B cell (primary cell): ENCODE results near the gene CDK4. TPM values are rescaled to one million over a fixed set of nuclear protein-coding genes. Genes with fewer than 3 reads are reported as not detected.

Experiments used
- ATAC-seq: fragments of 200-7000 bp; cut with Tn5 transposase; one replicate; pipeline ENCODE4 v1.10.0; 2021; ENCODE audit warnings: low read depth, mild to moderate bottlenecking, moderate number of reproducible peaks, moderate library complexity
- CTCF ChIA-PET: fragments of 350-600 bp; sonication (Branson Sonifier 250); formaldehyde crosslinking; loops from one replicate; lab custom pipeline; 2021; ENCODE audit warnings: antibody characterized with exemption, inconsistent platforms; lab: Charles Lee
- POLR2A ChIA-PET: fragments of 350-600 bp; sonication (Branson Sonifier 250); formaldehyde crosslinking; loops from one replicate; lab custom pipeline; 2021; ENCODE audit warnings: antibody characterized with exemption; lab: Charles Lee
- DNase-seq: peaks from one replicate; pipeline ENCODE4 v3.0.0; 2013
- H2AFZ ChIP-seq: 2 replicates; pipeline ENCODE4 v1.6.1; 2012; ENCODE audit warnings: mild to moderate bottlenecking, low read depth, low read length; ENCODE audit not compliant: insufficient read depth, poor library complexity, severe bottlenecking
- H3K27ac ChIP-seq, 2 donors: 1 replicate in 1 of 2; 2 replicates in 1 of 2; pipeline ENCODE4 v1.5.1; 2012 to 2013; ENCODE audit warnings: low read length in 2 of 2, mild to moderate bottlenecking in 2 of 2, moderate library complexity in 1 of 2
- H3K27me3 ChIP-seq, 4 experiments: fragments of 200-600 bp in 1 of 4; sonication (generic) in 1 of 4; replicated peaks in 1 of 4; 1 replicate in 2 of 4; 2 replicates in 2 of 4; pipeline versions ENCODE4 v1.6.1 to v1.7.0; 2013 to 2016; ENCODE audit warnings: low read length in 3 of 4, mild to moderate bottlenecking in 2 of 4, mixed read lengths in 1 of 4, moderate library complexity in 1 of 4; ENCODE audit not compliant: insufficient read depth in 4 of 4, control insufficient read depth in 3 of 4; ENCODE audit errors: control extremely low read depth in 1 of 4
- H3K36me3 ChIP-seq, 2 experiments: replicated peaks in 1 of 2; 1 replicate in 1 of 2; 2 replicates in 1 of 2; pipeline versions ENCODE4 v1.6.1 to v1.7.1; 2013; ENCODE audit warnings: low read length in 1 of 2; ENCODE audit not compliant: insufficient read depth in 2 of 2, control insufficient read depth in 1 of 2; ENCODE audit errors: control extremely low read depth in 1 of 2, extremely low read depth in 1 of 2
- H3K4me1 ChIP-seq, 2 donors: fragments of 200-600 bp in 1 of 2; sonication (generic) in 1 of 2; 1 replicate in 1 of 2; 2 replicates in 1 of 2; pipeline versions ENCODE4 v1.5.1 to v1.6.1; 2013 to 2017; ENCODE audit warnings: low read length in 2 of 2; ENCODE audit not compliant: control insufficient read depth in 2 of 2, insufficient read depth in 2 of 2
- H3K4me2 ChIP-seq: replicated peaks from 2 replicates; pipeline ENCODE3; 2012; ENCODE audit warnings: mild to moderate bottlenecking, low read depth, low read length; ENCODE audit not compliant: poor library complexity, severe bottlenecking
- H3K4me3 ChIP-seq, 5 experiments: fragments of 200-600 bp in 1 of 5; sonication (generic) in 1 of 5; 1 replicate in 3 of 5; 2 replicates in 2 of 5; pipeline versions ENCODE4 v1.5.1 to v1.7.0; 2011 to 2016; ENCODE audit warnings: low read length in 4 of 5, mild to moderate bottlenecking in 4 of 5, low read depth in 2 of 5, control low read depth in 1 of 5, moderate library complexity in 1 of 5; ENCODE audit not compliant: insufficient read depth in 1 of 5; ENCODE audit errors: control extremely low read depth in 1 of 5, extremely low read depth in 1 of 5
- H3K79me2 ChIP-seq: fragments of 200-600 bp; sonication (generic); one replicate; pipeline ENCODE4 v1.6.0; 2016; ENCODE audit warnings: low read length; ENCODE audit not compliant: control insufficient read depth, insufficient read depth
- H3K9ac ChIP-seq: fragments of 200-600 bp; sonication (generic); 2 replicates; pipeline ENCODE4 v1.6.1; 2017; ENCODE audit warnings: mild to moderate bottlenecking, low read length, moderate library complexity
- H3K9me3 ChIP-seq, 3 donors: one replicate each; pipeline versions ENCODE4 v1.6.1 to v1.7.1; 2013; ENCODE audit warnings: low read length in 2 of 3; ENCODE audit not compliant: control insufficient read depth in 2 of 3, insufficient read depth in 1 of 3; ENCODE audit errors: control extremely low read depth in 1 of 3
- H4K20me1 ChIP-seq: 2 replicates; pipeline ENCODE4 v1.6.0; 2012; ENCODE audit warnings: mild to moderate bottlenecking, low read length; ENCODE audit not compliant: insufficient read depth, control insufficient read depth, poor library complexity, severe bottlenecking
- H3K27ac Mint-ChIP-seq: one replicate; pipeline ENCODE4 v1.8.0; 2021; ENCODE audit warnings: mixed read lengths
- H3K27me3 Mint-ChIP-seq: one replicate; pipeline ENCODE4 v1.8.0; 2021; ENCODE audit warnings: mixed read lengths
- H3K4me1 Mint-ChIP-seq: one replicate; pipeline ENCODE4 v1.8.0; 2021; ENCODE audit warnings: mixed read lengths
- H3K4me3 Mint-ChIP-seq: one replicate; pipeline ENCODE4 v1.8.0; 2021; ENCODE audit warnings: mixed read lengths
- H3K9me3 Mint-ChIP-seq: one replicate; pipeline ENCODE4 v1.8.0; 2022; ENCODE audit warnings: mixed read lengths; ENCODE audit not compliant: insufficient read depth
- CTCF ChIP-seq: fragments of 200-600 bp; IDR thresholded peaks from one replicate; pipeline ENCODE4 v1.8.0; 2022; ENCODE audit warnings: antibody characterized with exemption, mild to moderate bottlenecking
- EZH2 ChIP-seq: IDR thresholded peaks from 2 replicates; pipeline ENCODE4 v1.6.1; 2012; ENCODE audit warnings: borderline replicate concordance, low read depth, mild to moderate bottlenecking, moderate library complexity, low read length; ENCODE audit not compliant: insufficient read depth, poor library complexity, severe bottlenecking
- WGBS: methylation state at CpG from one replicate; pipeline ENCODE4 v1.1.5; 2013; ENCODE audit warnings: missing lambda C conversion rate; ENCODE audit not compliant: insufficient coverage; 5-methylcytosine and 5-hydroxymethylcytosine counted together
- intact Hi-C: fragments of 100-400 bp; cut with micrococcal nuclease; formaldehyde crosslinking; loops from one replicate; pipeline ENCODE4 v1.10.0; 2022
- polyA plus RNA-seq: library from polyadenylated mRNA; depleted of rRNA; stranded (reverse); fragments of >200 nt; gene quantifications from 2 replicates; pipeline ENCODE4 v1.2.3, GENCODE V29; 2012
- total RNA-seq, 2 donors: library from RNA; stranded (reverse); fragments of 120-200 nt in 1 of 2; gene quantifications; 1 replicate in 1 of 2; 2 replicates in 1 of 2; pipeline versions ENCODE4 v1.2.3 to v1.2.4, GENCODE V29; 2013 to 2022

Gene CDK4
- total and polyA plus RNA-seq, 2 donors (not counting 1 experiment from before 2014, with no cell fraction given) = 34.8 to 44.6 TPM

GRCh38 chr12:57726151-57726883 is 25.8 kb downstream of the CDK4 start:
- H3K27ac Mint-ChIP-seq = peak overlapping the region; percentile 46
- intact Hi-C loops = no loop called here
- no peak for DNase-seq
- H3K27ac ChIP-seq = no peak overlapping the region
- no peak overlapping the region for H2AFZ ChIP-seq
- peak overlapping the region in 2 of 5 experiments; percentile 10 to 43 for H3K4me3 ChIP-seq
- H3K9me3 ChIP-seq = peaks cover 0 to 7% (median 0%) of the 10 kb centered on the region in 3 donors
- no peaks in the 10 kb centered on the region for H3K27me3 Mint-ChIP-seq
- peaks cover 7% of the 10 kb centered on the region for H4K20me1 ChIP-seq
- H3K36me3 ChIP-seq = peaks cover 0 to 52% of the 10 kb centered on the region in 2 experiments
- H3K4me1 Mint-ChIP-seq = peaks cover 16% of the 10 kb centered on the region
- H3K27me3 ChIP-seq = no peaks in the 10 kb centered on the region
- peak overlapping the region; percentile 44 for H3K4me3 Mint-ChIP-seq
- no peaks in the 10 kb centered on the region for H3K79me2 ChIP-seq
- POLR2A ChIA-PET = interaction anchor here (0.6 kb wide), 1 partner anchor 1795 kb away, joined by 4 read pairs; no protein-coding TSS in a partner anchor
- no peaks in the 10 kb centered on the region for H3K9me3 Mint-ChIP-seq
- peak overlapping the region; percentile 15 for H3K9ac ChIP-seq
- peaks cover 8 to 16% of the 10 kb centered on the region in 2 donors for H3K4me1 ChIP-seq
- no peak for TF ChIP-seq CTCF
- no peak for TF ChIP-seq EZH2
- H3K4me2 ChIP-seq = peak overlapping the region; percentile 22
- CTCF ChIA-PET = no interaction called here
- WGBS = 98% methylated on average over 70 of the region's 79 CpGs
- peak; percentile 31 for ATAC-seq

GRCh38 chr12:57725851-57726150 is 26.3 kb downstream of the CDK4 start:
- H3K27ac ChIP-seq = no peak overlapping the region
- ChIA-PET CTCF (no interaction called here), POLR2A (interaction anchor here (0.6 kb wide), 1 partner anchor 1794 kb away, joined by 4 read pairs; no protein-coding TSS in a partner anchor)
- Mint-ChIP-seq H3K4me1 (peaks cover 16% of the 10 kb centered on the region), H3K27me3 (no peaks in the 10 kb centered on the region), H3K27ac (no peak overlapping the region), H3K9me3 (no peaks in the 10 kb centered on the region), H3K4me3 (no peak overlapping the region)
- H3K4me2 ChIP-seq = peak overlapping the region; percentile 22
- DNase-seq (no peak), ATAC-seq (no peak)
- intact Hi-C loops = no loop called here
- H3K9ac ChIP-seq = peak overlapping the region; percentile 15
- TF ChIP-seq EZH2 (no peak), CTCF (no peak)
- no peak overlapping the region for H2AFZ ChIP-seq
- 100% methylated on average over 3 of the region's 10 CpGs for WGBS
- H3K4me1 ChIP-seq = peaks cover 8 to 16% of the 10 kb centered on the region in 2 donors
- H3K79me2 ChIP-seq = no peaks in the 10 kb centered on the region
- H3K27me3 ChIP-seq = no peaks in the 10 kb centered on the region
- peaks cover 7% of the 10 kb centered on the region for H4K20me1 ChIP-seq
- peaks cover 0 to 52% of the 10 kb centered on the region in 2 experiments for H3K36me3 ChIP-seq
- H3K4me3 ChIP-seq = peak overlapping the region in 2 of 5 experiments; percentile 10 to 43
- H3K9me3 ChIP-seq = peaks cover 0 to 7% (median 0%) of the 10 kb centered on the region in 3 donors
